ENCODE data around the gene ALDH1A2.

Gene ALDH1A2

GRCh38 chr15:58058729-58059128 lies 6.8 kb downstream of the ALDH1A2 start:
- H3K27me3 ChIP-seq (ENCODE audit: control insufficient read depth, low read length): peaks cover 19% of the 10 kb centered on the region; the same call in 1 of the 2 replicates
- H3K9me3 ChIP-seq (ENCODE audit: control insufficient read depth, insufficient read depth, low read length): no peaks in the 10 kb centered on the region
- no peaks in the 10 kb centered on the region for H3K36me3 ChIP-seq (ENCODE audit: control insufficient read depth, low read length)
- H3K4me2 ChIP-seq (ENCODE audit: low read length): no peak overlapping the region
- H3F3A ChIP-seq (ENCODE audit: control insufficient read depth, insufficient read depth): no peaks in the 10 kb centered on the region
- TF ChIP-seq CTCF (IDR thresholded peaks at IDR 0.05; ENCODE audit: low read depth, low read length, poor library complexity, severe bottlenecking) (no peak), EZH2phosphoT487 (IDR thresholded peaks at IDR 0.05; ENCODE audit: borderline replicate concordance, low read length) (no peak)
- H3K27ac ChIP-seq (ENCODE audit: low read depth, low read length): no peak overlapping the region
- H3K9me2 ChIP-seq (replicated peaks; ENCODE audit: control insufficient read depth, low read length): no peaks in the 10 kb centered on the region
- no peak overlapping the region for H3K4me3 ChIP-seq (ENCODE audit: low read length)
- H4K20me1 ChIP-seq (ENCODE audit: control insufficient read depth, insufficient read depth, low read depth, low read length): no peaks in the 10 kb centered on the region
- peaks cover 8% of the 10 kb centered on the region for H3K4me1 ChIP-seq (ENCODE audit: control insufficient read depth, low read length)
- no peaks in the 10 kb centered on the region for H3K79me2 ChIP-seq (ENCODE audit: control insufficient read depth, low read length)

- H3K9me2 ChIP-seq (replicated peaks; ENCODE audit: control insufficient read depth, low read length): no peaks in the 10 kb centered on the region
- H3K27ac ChIP-seq (ENCODE audit: low read depth, low read length): no peak overlapping the region
- TF ChIP-seq EZH2phosphoT487 (IDR thresholded peaks at IDR 0.05; ENCODE audit: borderline replicate concordance, low read length): no peak
- no peak for TF ChIP-seq CTCF (IDR thresholded peaks at IDR 0.05; ENCODE audit: low read depth, low read length, poor library complexity, severe bottlenecking)
- no peaks in the 10 kb centered on the region for H3F3A ChIP-seq (ENCODE audit: control insufficient read depth, insufficient read depth)
- H3K4me1 ChIP-seq (ENCODE audit: control insufficient read depth, low read length): peaks cover 8% of the 10 kb centered on the region
- no peak overlapping the region for H3K4me3 ChIP-seq (ENCODE audit: low read length)
- H3K4me2 ChIP-seq (ENCODE audit: low read length): no peak overlapping the region
- H3K27me3 ChIP-seq (ENCODE audit: control insufficient read depth, low read length): peaks cover 24% of the 10 kb centered on the region; the same call in 1 of the 2 replicates
- H4K20me1 ChIP-seq (ENCODE audit: control insufficient read depth, insufficient read depth, low read depth, low read length): no peaks in the 10 kb centered on the region
- H3K9me3 ChIP-seq (ENCODE audit: control insufficient read depth, insufficient read depth, low read length): no peaks in the 10 kb centered on the region
- no peaks in the 10 kb centered on the region for H3K36me3 ChIP-seq (ENCODE audit: control insufficient read depth, low read length)
- H3K79me2 ChIP-seq (ENCODE audit: control insufficient read depth, low read length): no peaks in the 10 kb centered on the region
These were observed 7.4 kb downstream of the ALDH1A2 start for GRCh38 chr15:58058073-58058472.

- H3K27ac ChIP-seq (ENCODE audit: low read depth, low read length): no peak overlapping the region
- H3K4me3 ChIP-seq (ENCODE audit: low read length): no peak overlapping the region
- no peak overlapping the region for H3K4me2 ChIP-seq (ENCODE audit: low read length)
- H3K9me2 ChIP-seq (replicated peaks; ENCODE audit: control insufficient read depth, low read length): no peaks in the 10 kb centered on the region
- H3F3A ChIP-seq (ENCODE audit: control insufficient read depth, insufficient read depth): no peaks in the 10 kb centered on the region
- H3K4me1 ChIP-seq (ENCODE audit: control insufficient read depth, low read length): peaks cover 8% of the 10 kb centered on the region
- no peaks in the 10 kb centered on the region for H3K9me3 ChIP-seq (ENCODE audit: control insufficient read depth, insufficient read depth, low read length)
- no peaks in the 10 kb centered on the region for H3K36me3 ChIP-seq (ENCODE audit: control insufficient read depth, low read length)
- TF ChIP-seq CTCF (IDR thresholded peaks at IDR 0.05; ENCODE audit: low read depth, low read length, poor library complexity, severe bottlenecking) (no peak), EZH2phosphoT487 (IDR thresholded peaks at IDR 0.05; ENCODE audit: borderline replicate concordance, low read length) (no peak)
- peaks cover 21% of the 10 kb centered on the region; the same call in 1 of the 2 replicates for H3K27me3 ChIP-seq (ENCODE audit: control insufficient read depth, low read length)
- no peaks in the 10 kb centered on the region for H3K79me2 ChIP-seq (ENCODE audit: control insufficient read depth, low read length)
- H4K20me1 ChIP-seq (ENCODE audit: control insufficient read depth, insufficient read depth, low read depth, low read length): no peaks in the 10 kb centered on the region
These were observed 8.0 kb downstream of the ALDH1A2 start for GRCh38 chr15:58057559-58057958.
